Activated naive CD4-positive, alpha-beta T cell treated with anti-CD3 and anti-CD28 coated beads, Interleukin-2, amount 10 ng/mL, durations not matched to agents 7 days and 5 days (primary cell): Measurements from ENCODE around the gene RASAL1.

Experiments used
- CTCF ChIA-PET: fragments of 350-600 bp; sonication (Branson Sonifier 250); formaldehyde crosslinking; loops from one replicate; lab custom pipeline; 2021; ENCODE audit warnings: antibody characterized with exemption; lab: Charles Lee
- DNase-seq: peaks from one replicate; pipeline ENCODE4 v3.0.0-alpha.2; 2020
- H3K27ac Mint-ChIP-seq: one replicate; pipeline ENCODE4 v1.8.0; 2021; ENCODE audit warnings: mild to moderate bottlenecking, moderate library complexity, mixed read lengths
- H3K27me3 Mint-ChIP-seq: one replicate; pipeline ENCODE4 v1.8.0; 2021; ENCODE audit warnings: mild to moderate bottlenecking, mixed read lengths
- H3K36me3 Mint-ChIP-seq: one replicate; pipeline ENCODE4 v1.8.0; 2021; ENCODE audit warnings: mixed read lengths
- H3K4me1 Mint-ChIP-seq: one replicate; pipeline ENCODE4 v1.8.0; 2021; ENCODE audit warnings: mixed read lengths
- H3K4me3 Mint-ChIP-seq: one replicate; pipeline ENCODE4 v1.8.0; 2021; ENCODE audit warnings: mild to moderate bottlenecking, moderate library complexity, mixed read lengths
- H3K9me3 Mint-ChIP-seq: one replicate; pipeline ENCODE4 v1.8.0; 2021; ENCODE audit warnings: mixed read lengths

The RASAL1 gene

GRCh38 chr12:113155646-113156045 lies 20.1 kb upstream of the RASAL1 start:
- Mint-ChIP-seq H3K9me3 (no peaks in the 10 kb centered on the region), H3K27me3 (peaks cover 47% of the 10 kb centered on the region), H3K27ac (no peak overlapping the region), H3K4me1 (peaks cover 42% of the 10 kb centered on the region), H3K36me3 (peaks cover 20% of the 10 kb centered on the region), H3K4me3 (no peak overlapping the region)
- no peak for DNase-seq
- CTCF ChIA-PET: interaction anchor here (0.7 kb wide), 2 partner anchors 20 to 400 kb away, joined by 3 read pairs; no protein-coding TSS in a partner anchor

- CTCF ChIA-PET: interaction anchor here (0.7 to 3.0 kb wide), 2 partner anchors 21 to 106 kb away, joined by 3 to 19 read pairs; no protein-coding TSS in a partner anchor
- Mint-ChIP-seq H3K9me3 (no peaks in the 10 kb centered on the region), H3K27me3 (peaks cover 53% of the 10 kb centered on the region), H3K27ac (no peak overlapping the region), H3K4me1 (peaks cover 42% of the 10 kb centered on the region), H3K4me3 (no peak overlapping the region), H3K36me3 (peaks cover 16% of the 10 kb centered on the region)
- no peak for DNase-seq
Observed at GRCh38 chr12:113155060-113155459, 19.5 kb upstream of the RASAL1 start.

- no peaks in the 10 kb centered on the region for H3K9me3 Mint-ChIP-seq
- H3K4me3 Mint-ChIP-seq: peak overlapping the region; percentile 49
- peaks cover 59% of the 10 kb centered on the region for H3K27me3 Mint-ChIP-seq
- peaks cover 42% of the 10 kb centered on the region for H3K4me1 Mint-ChIP-seq
- no peak overlapping the region for H3K27ac Mint-ChIP-seq
- peaks cover 14% of the 10 kb centered on the region for H3K36me3 Mint-ChIP-seq
- CTCF ChIA-PET: interaction anchor here (0.9 to 4.6 kb wide), 6 partner anchors 20 to 255 kb away, joined by 3 to 32 read pairs (median 8); no protein-coding TSS in a partner anchor
- peak; percentile 31 for DNase-seq
Observed at GRCh38 chr12:113154351-113154973, 18.9 kb upstream of the RASAL1 start.

GRCh38 chr12:113152835-113153814 lies 17.6 kb upstream of the RASAL1 start:
- Mint-ChIP-seq H3K36me3 (peaks cover 6% of the 10 kb centered on the region), H3K9me3 (no peaks in the 10 kb centered on the region), H3K4me1 (peaks cover 42% of the 10 kb centered on the region), H3K27ac (peak overlapping the region; percentile 80), H3K27me3 (peaks cover 65% of the 10 kb centered on the region), H3K4me3 (peak overlapping the region; percentile 74)
- peak; percentile 77 for DNase-seq
- CTCF ChIA-PET: interaction anchor here (0.7 to 4.6 kb wide), 19 partner anchors 10 to 272 kb away, joined by 3 to 32 read pairs (median 4); partner anchors contain the start of gene RASAL1

DNA sequence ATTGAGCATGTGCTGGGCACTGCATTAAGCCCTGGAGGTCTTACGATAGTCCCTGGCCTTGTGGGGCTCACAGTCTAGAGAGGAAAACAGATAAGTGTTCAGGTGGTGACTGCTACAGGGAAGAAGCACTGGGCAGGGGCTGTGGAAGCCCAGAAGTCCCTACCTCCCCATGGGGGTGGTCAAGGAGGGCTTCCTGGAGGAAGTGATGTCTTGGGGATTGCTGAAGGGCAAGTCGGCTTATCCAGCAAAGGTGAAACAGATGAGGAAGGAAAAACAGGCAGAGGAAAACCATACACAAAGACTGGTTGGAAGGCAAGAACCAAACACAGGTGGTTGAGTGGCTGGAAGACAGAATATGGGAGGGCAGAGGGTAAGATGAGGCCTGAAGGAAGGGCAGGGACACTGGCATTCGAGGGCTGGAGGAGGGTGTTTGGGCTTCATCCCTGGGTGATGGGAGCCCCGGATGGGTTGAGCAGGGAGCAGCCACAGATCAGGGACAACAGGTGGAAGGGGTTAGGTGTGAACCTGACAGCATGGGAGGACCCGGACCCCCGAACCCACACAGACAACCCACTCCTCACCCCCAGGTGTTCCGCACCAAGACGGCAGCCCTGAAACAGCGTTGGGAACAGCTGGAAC lies 16.8 kb upstream of the RASAL1 start:
- H3K4me3 Mint-ChIP-seq: peak overlapping the region; percentile 74
- H3K27me3 Mint-ChIP-seq: peaks cover 71% of the 10 kb centered on the region
- CTCF ChIA-PET: interaction anchor here (0.9 to 4.6 kb wide), 11 partner anchors 13 to 273 kb away, joined by 3 to 32 read pairs (median 4); partner anchors contain the start of gene RASAL1
- peaks cover 42% of the 10 kb centered on the region for H3K4me1 Mint-ChIP-seq
- H3K27ac Mint-ChIP-seq: no peak overlapping the region
- no peak for DNase-seq
- H3K9me3 Mint-ChIP-seq: no peaks in the 10 kb centered on the region
- H3K36me3 Mint-ChIP-seq: peaks cover 6% of the 10 kb centered on the region

DNA sequence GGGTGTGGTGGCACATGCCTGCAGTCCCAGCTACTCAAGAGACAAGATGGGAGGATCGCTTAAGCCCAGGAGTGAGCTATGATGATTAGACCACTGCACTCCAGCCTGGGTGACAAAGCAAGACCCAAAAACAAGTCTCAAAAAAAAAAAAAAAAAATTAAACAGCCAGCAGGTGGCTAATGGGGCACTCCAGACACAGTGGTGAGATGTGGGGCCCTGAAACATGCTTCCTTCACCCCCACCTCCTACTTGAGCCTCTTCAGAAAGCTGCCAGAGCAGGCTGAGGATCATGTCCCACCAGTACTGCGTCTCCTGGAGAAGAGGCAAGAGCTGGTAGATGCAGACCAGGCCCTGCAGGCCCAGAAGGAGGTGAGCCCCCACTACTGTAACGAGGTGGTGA lies 16.1 kb upstream of the RASAL1 start:
- Mint-ChIP-seq H3K27me3 (peaks cover 71% of the 10 kb centered on the region), H3K9me3 (no peaks in the 10 kb centered on the region), H3K27ac (no peak overlapping the region)

GRCh38 chr12:113149361-113150150 lies 14.0 kb upstream of the RASAL1 start, which contains the start of gene CFAP73:
Gene CFAP73 (plus strand): TSS chr12:113149724. CDS start chr12:113149858, 134 bp downstream.
- Mint-ChIP-seq H3K4me3 (no peak within 1 kb of the TSS), H3K4me1 (peaks cover 26% of the 10 kb centered on the region), H3K27ac (no peak within 1 kb of the TSS), H3K36me3 (no peaks in the 10 kb centered on the region), H3K9me3 (no peaks in the 10 kb centered on the region), H3K27me3 (peaks cover 63% of the 10 kb centered on the region)
- no peak for DNase-seq
- CTCF ChIA-PET: interaction anchor here (1.2 kb wide), 1 partner anchor 9 kb away, joined by 3 read pairs; no protein-coding TSS in a partner anchor

More for the DNA sequence above, 16.1 kb upstream of the RASAL1 start:
- H3K4me3 Mint-ChIP-seq: peak overlapping the region; percentile 74
- no peak for DNase-seq
- H3K4me1 Mint-ChIP-seq: peaks cover 38% of the 10 kb centered on the region
- CTCF ChIA-PET: interaction anchor here (0.6 to 4.6 kb wide), 3 partner anchors 12 to 156 kb away, joined by 3 to 32 read pairs (median 3); no protein-coding TSS in a partner anchor
- H3K36me3 Mint-ChIP-seq: peaks cover under 1% of the 10 kb centered on the region

DNA sequence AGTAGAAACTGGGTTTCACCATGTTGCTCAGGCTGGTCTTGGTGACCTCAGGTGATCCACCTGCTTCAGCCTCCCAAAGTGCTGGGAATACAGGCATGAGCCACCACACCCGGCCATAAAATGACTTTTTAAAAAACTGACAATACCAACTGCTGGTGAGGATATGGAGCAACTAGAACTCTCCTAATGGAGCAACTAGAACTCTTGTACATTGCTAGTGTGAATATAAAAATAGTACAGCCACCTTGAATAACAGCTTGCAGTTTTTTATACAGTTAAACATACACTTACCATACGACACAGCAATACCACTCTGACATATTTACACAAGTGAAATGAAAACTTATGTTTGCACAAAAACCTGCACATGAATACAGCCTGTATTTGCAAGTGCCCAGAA lies 11.4 kb upstream of the RASAL1 start:
- peaks cover 43% of the 10 kb centered on the region for H3K27me3 Mint-ChIP-seq
- CTCF ChIA-PET: interaction anchor here (0.9 kb wide), 1 partner anchor 13 kb away, joined by 4 read pairs; no protein-coding TSS in a partner anchor
- H3K36me3 Mint-ChIP-seq: no peaks in the 10 kb centered on the region

GRCh38 chr12:113145720-113146551 lies 10.4 kb upstream of the RASAL1 start:
- Mint-ChIP-seq H3K9me3 (no peaks in the 10 kb centered on the region), H3K4me1 (no peaks in the 10 kb centered on the region), H3K27ac (no peak overlapping the region), H3K4me3 (no peak overlapping the region), H3K36me3 (no peaks in the 10 kb centered on the region), H3K27me3 (peaks cover 36% of the 10 kb centered on the region)
- CTCF ChIA-PET: interaction anchor here (0.8 kb wide), 1 partner anchor 97 kb away, joined by 4 read pairs; no protein-coding TSS in a partner anchor
- DNase-seq: no peak

More for the DNA sequence above, 11.4 kb upstream of the RASAL1 start:
- Mint-ChIP-seq H3K27ac (no peak overlapping the region), H3K4me3 (no peak overlapping the region), H3K9me3 (no peaks in the 10 kb centered on the region), H3K4me1 (peaks cover 3% of the 10 kb centered on the region)
- no peak for DNase-seq

DNA sequence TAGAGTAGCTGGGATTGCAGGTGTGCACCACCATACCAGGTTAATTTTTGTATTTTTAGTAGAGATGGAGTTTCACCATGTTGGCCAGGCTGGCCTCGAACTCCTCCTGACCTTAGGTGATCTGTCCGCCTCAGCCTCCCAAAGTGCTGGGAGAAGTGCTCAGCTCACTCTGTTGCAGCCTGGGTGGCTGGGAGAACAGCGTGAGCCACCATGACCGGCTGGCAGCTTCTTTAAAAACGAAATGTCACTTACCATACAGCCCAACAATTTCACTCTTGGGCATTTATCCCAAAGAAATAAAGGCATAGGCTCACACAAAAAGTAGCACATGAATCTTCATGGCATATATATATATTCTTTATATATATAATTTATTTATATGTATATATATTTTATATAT lies 9.2 kb upstream of the RASAL1 start:
- no peak overlapping the region for H3K27ac Mint-ChIP-seq
- no peaks in the 10 kb centered on the region for H3K4me1 Mint-ChIP-seq
- CTCF ChIA-PET: interaction anchor here (0.7 to 0.8 kb wide), 2 partner anchors 96 to 280 kb away, joined by 3 to 4 read pairs; no protein-coding TSS in a partner anchor
- peaks cover 24% of the 10 kb centered on the region for H3K27me3 Mint-ChIP-seq
- no peaks in the 10 kb centered on the region for H3K36me3 Mint-ChIP-seq
- no peak for DNase-seq
- no peak overlapping the region for H3K4me3 Mint-ChIP-seq
- no peaks in the 10 kb centered on the region for H3K9me3 Mint-ChIP-seq

- Mint-ChIP-seq H3K27me3 (peaks cover 16% of the 10 kb centered on the region), H3K27ac (no peak overlapping the region), H3K4me3 (no peak overlapping the region), H3K9me3 (no peaks in the 10 kb centered on the region), H3K4me1 (no peaks in the 10 kb centered on the region), H3K36me3 (no peaks in the 10 kb centered on the region)
- CTCF ChIA-PET: no interaction called here
- DNase-seq: no peak
Observed at GRCh38 chr12:113143959-113144358, 8.4 kb upstream of the RASAL1 start.

DNA sequence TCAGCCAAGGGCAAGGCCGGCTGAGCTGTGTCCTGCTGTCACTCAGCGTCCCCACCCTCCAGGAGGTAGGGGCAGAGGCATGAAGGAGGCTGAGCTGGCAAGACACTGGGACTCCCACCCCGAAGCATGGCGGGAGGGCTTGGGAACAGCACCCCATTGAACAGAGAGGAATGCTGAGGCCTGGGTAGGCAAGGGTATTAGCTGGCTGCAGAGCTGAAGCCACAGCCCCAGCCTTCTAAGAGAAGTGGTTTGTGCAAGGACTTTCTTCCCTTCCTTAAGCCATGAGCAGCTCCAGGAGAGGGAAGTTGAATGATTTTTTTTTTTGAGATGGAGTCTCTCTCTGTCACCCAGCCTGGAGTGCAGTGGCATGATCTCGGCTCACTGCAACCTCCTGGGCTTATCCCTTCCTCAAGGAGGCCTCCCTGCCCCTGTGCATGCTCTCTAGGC lies 7.3 kb upstream of the RASAL1 start:
- no peak for DNase-seq
- no peaks in the 10 kb centered on the region for H3K9me3 Mint-ChIP-seq
- no peak overlapping the region for H3K27ac Mint-ChIP-seq
- H3K27me3 Mint-ChIP-seq: peaks cover 16% of the 10 kb centered on the region
- H3K36me3 Mint-ChIP-seq: no peaks in the 10 kb centered on the region
- H3K4me3 Mint-ChIP-seq: no peak overlapping the region
- CTCF ChIA-PET: interaction anchor here (0.8 kb wide), 1 partner anchor 12 kb away, joined by 3 read pairs; no protein-coding TSS in a partner anchor
- H3K4me1 Mint-ChIP-seq: no peaks in the 10 kb centered on the region
